Measurements from ENCODE around the gene TBX15.

GRCh38 chr1:119007670-119008482, 19.7 kb upstream of the TBX15 start:
- TF ChIP-seq CTCF (conservative IDR thresholded peaks at IDR 0.05): no peak
- TF ChIP-seq ZFX (IDR thresholded peaks at IDR 0.05): no peak
